Measurements from ENCODE around the gene MYH16. TPM values are rescaled to one million over a fixed set of nuclear protein-coding genes. Genes with fewer than 3 reads are reported as not detected.
"Not testable (repeated sequence)": the region's sequence is repeated elsewhere in the genome, so short reads cannot be mapped to it uniquely, and the experiment has no call there.

The MYH16 gene
- total RNA-seq, 3 donors from 2014 or later: not detected

- intact Hi-C loops (cut with DNase I; ENCODE audit: low total_unique reads): no loop called here
- no peaks in the 10 kb centered on the region for H3K36me3 ChIP-seq
- no peaks in the 10 kb centered on the region for H3K4me1 ChIP-seq
- TF ChIP-seq POLR2AphosphoS5 (IDR thresholded peaks at IDR 0.05) (no peak), CTCF (IDR thresholded peaks at IDR 0.05) (no peak), POLR2A (IDR thresholded peaks at IDR 0.05) (no peak)
- no peak overlapping the region for H3K27ac ChIP-seq
- H3K27me3 ChIP-seq: no peaks in the 10 kb centered on the region
- no peak overlapping the region for H3K4me3 ChIP-seq
- H3K9me3 ChIP-seq: no peaks in the 10 kb centered on the region
- no peak for DNase-seq (ENCODE audit: low spot score in 2 of 2)
Measured at GRCh38 chr7:99287779-99288534, 15.3 kb downstream of the MYH16 start.

DNA sequence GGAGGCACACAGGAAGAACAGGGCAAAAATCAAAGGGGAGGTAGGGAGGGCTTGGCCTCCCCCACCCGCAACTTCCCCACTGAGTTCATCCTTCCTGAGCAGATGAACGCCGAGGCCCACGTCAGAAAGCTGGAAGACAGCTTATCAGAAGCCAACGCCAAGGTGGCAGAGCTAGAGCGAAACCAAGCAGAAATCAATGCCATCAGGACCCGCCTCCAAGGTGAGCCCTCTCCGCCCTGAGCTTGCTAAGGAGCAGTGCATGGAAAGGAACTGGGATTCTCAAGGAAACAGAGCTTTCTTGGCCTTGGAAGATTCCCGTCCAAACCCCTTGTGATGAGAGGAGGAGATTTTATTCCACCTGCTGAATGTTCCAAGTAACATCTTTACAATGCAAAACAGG is 16.5 kb downstream of the MYH16 start:
- DNase-seq (ENCODE audit: low spot score in 2 of 2): no peak
- TF ChIP-seq POLR2A (IDR thresholded peaks at IDR 0.05) (no peak), CTCF (IDR thresholded peaks at IDR 0.05) (no peak), POLR2AphosphoS5 (IDR thresholded peaks at IDR 0.05) (no peak)
- Histone ChIP-seq H3K4me3 (no peak overlapping the region), H3K27ac (no peak overlapping the region), H3K36me3 (no peaks in the 10 kb centered on the region), H3K4me1 (no peaks in the 10 kb centered on the region), H3K9me3 (no peaks in the 10 kb centered on the region), H3K27me3 (no peaks in the 10 kb centered on the region)
- intact Hi-C loops (cut with DNase I; ENCODE audit: low total_unique reads): no loop called here

DNA sequence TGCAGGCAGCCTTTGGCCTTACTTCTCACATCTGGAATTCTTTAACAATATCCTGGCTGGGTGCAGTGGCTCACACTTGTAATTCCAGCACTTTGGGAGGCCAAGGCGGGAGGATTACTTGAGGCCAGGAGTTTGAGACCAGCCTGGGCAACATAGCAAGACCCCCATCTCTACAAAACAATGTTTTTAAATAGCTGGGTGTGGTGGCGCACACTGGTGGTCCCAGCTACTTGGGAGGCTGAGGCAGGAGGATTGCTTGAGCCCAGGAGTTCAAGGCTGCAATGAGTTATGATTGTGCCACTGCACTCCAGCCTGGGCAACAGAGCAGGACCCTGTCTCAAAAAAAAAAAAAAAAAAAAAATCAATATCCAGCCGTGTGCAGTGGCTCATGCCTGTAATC is 17.5 kb downstream of the MYH16 start:
- H3K36me3 ChIP-seq; H3K27me3 ChIP-seq; intact Hi-C loops (cut with DNase I; ENCODE audit: low total_unique reads): not testable (repeated sequence)

DNA sequence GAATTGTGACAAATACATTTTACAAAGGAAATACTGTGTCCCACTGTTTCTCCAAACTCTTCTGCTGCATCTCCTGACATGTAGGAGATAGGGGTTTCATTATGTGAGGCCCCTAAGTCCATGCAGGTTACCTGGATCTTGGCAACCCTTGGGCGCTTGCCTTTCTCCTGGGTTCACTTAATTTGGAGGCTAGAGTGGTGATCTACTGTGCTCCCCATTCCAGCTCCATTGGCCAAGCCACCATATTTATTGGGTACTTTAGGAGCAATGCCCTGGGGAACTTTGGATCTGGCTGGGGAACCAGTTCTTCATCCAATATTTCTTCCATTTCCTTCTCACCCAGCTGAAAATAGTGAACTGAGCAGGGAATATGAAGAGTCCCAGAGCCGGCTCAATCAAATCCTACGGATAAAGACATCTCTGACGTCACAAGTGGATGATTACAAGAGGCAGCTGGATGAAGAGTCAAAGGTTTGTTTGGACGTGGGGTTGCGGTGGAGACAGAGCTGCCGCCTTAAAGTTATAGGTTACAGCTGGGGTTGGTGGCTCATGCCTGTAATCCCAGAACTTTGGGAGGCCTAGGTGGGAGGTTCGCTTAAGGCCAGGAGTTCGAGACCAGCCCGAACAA is 18.5 kb downstream of the MYH16 start:
- DNase-seq (ENCODE audit: low spot score in 2 of 2): no peak
- H3K36me3 ChIP-seq: no peaks in the 10 kb centered on the region
- no peaks in the 10 kb centered on the region for H3K27me3 ChIP-seq
- H3K4me3 ChIP-seq: no peak overlapping the region
- H3K9me3 ChIP-seq: no peaks in the 10 kb centered on the region
- no peaks in the 10 kb centered on the region for H3K4me1 ChIP-seq
- TF ChIP-seq POLR2AphosphoS5 (IDR thresholded peaks at IDR 0.05) (no peak), CTCF (IDR thresholded peaks at IDR 0.05) (no peak), POLR2A (IDR thresholded peaks at IDR 0.05) (no peak)
- H3K27ac ChIP-seq: no peak overlapping the region
- intact Hi-C loops (cut with DNase I; ENCODE audit: low total_unique reads): no loop called here

More for the DNA sequence above, 17.5 kb downstream of the MYH16 start:
- H3K4me1 ChIP-seq; H3K4me3 ChIP-seq; H3K27ac ChIP-seq; H3K9me3 ChIP-seq; DNase-seq (ENCODE audit: low spot score in 2 of 2): not testable (repeated sequence)

DNA sequence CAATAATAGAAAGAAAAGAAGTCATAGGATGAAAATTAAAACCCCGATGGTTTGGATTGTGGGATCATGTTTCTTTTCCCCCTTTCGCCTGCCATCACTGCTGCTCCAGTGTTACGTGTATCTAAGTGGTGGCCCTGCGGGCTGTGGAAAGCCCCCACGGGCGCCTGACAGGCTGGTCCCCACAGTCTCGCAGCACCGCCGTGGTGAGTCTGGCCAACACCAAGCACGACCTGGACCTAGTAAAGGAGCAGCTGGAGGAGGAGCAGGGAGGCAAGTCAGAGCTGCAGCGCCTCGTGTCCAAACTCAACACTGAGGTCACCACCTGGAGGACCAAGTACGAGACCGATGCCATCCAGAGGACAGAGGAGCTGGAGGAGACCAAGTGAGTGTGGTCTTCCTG is 19.5 kb downstream of the MYH16 start:
- H3K4me1 ChIP-seq: no peaks in the 10 kb centered on the region
- DNase-seq (ENCODE audit: low spot score in 2 of 2): no peak
- no peaks in the 10 kb centered on the region for H3K36me3 ChIP-seq
- no peaks in the 10 kb centered on the region for H3K9me3 ChIP-seq
- no peaks in the 10 kb centered on the region for H3K27me3 ChIP-seq
- H3K4me3 ChIP-seq: no peak overlapping the region
- no peak overlapping the region for H3K27ac ChIP-seq
- TF ChIP-seq POLR2AphosphoS5 (IDR thresholded peaks at IDR 0.05) (no peak), POLR2A (IDR thresholded peaks at IDR 0.05) (no peak), CTCF (IDR thresholded peaks at IDR 0.05) (no peak)
- intact Hi-C loops (cut with DNase I; ENCODE audit: low total_unique reads): no loop called here
